ENCODE measurements around the gene FMO4.
"Not testable (repeated sequence)": the region's sequence is repeated elsewhere in the genome, so short reads cannot be mapped to it uniquely, and the experiment has no call there.

Gene FMO4

DNA sequence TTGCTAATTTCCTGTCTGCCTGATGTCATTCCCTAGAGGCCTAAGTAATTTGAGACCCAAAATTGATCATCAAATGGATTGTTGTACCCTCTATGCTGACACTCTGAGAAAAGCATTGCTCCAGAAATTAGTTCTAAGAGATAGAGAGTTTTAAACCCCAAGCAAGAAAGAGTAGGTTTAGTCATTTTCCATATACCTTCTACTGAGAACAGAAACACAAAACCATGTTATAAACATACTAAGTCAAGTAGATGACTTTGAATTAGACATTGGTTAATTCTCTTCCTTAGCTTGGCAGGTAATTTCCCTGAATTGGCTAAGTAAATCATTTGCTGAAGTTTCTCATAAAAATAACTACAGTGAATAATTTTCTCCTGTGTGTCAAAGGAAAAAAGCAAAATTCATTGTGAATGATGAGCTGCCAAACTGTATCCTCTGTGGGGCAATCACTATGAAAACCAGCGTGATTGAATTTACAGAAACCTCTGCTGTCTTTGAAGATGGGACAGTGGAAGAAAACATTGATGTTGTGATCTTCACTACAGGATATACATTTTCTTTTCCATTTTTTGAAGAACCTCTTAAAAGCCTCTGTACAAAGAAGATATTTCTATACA lies 20.1 kb downstream of the FMO4 start:
- no peak for DNase-seq

DNA sequence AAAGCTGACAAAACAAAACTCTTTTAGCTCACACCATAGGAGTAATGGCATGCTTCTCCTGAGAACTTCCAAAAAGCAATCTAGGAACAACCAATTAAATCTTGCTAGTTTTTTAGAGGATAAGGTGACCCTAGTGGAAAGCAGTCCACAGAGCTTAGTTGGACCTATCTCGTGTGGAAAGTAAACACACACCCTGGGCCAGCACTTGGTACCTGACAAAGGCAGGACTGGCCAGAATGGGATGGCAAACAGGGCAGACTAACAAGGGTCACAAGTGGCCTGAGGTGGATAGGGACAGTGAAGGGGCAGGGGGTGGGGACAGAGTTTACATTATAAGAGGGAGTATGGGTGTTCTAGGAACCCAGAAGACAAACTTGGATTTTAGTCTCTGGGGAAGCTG lies 22.0 kb downstream of the FMO4 start:
- DNase-seq: no peak

GRCh38 chr1:171339345-171339744 lies 25.4 kb downstream of the FMO4 start:
- not testable (repeated sequence) for DNase-seq

GRCh38 chr1:171343727-171344472 lies 29.9 kb downstream of the FMO4 start:
- DNase-seq: no peak

DNA sequence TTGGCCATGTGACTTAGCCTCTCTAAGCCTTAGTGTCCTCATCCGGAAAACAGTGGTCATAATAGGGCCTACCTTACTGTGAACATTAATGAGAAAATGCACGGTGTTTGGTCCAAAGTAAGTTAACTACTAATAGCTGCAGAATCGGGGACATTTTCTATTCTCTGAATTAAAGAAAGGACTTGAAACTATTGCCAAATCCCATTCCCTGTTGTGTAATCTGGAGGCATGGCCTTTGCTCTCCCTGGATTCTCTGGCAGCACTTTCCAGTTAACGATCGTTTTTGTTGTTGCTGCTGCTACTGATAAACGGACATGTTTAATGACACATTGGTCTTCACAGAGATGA lies 30.5 kb downstream of the FMO4 start:
- DNase-seq: no peak

DNA sequence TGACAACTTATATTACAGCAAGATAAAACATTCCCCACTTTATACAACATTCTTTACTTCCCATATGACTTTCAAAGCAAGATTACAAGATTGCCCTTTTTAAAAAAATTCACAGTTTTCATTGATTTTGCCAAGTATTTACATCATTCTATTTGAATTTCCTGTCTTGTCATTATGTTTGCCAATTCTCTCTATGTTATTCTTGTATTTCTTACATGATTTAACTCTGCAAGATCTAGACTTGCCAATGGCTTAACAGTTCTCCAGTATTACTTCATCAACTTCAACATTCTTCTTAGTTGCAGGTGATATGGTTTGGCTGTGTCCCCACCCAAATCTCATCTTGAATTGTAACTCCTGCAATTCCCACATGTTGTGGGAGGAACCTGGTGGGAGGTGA lies 31.6 kb downstream of the FMO4 start:
- no peak for DNase-seq

GRCh38 chr1:171346881-171347280 lies 32.9 kb downstream of the FMO4 start:
- no peak for DNase-seq

- DNase-seq: no peak
These were observed 36.6 kb downstream of the FMO4 start for GRCh38 chr1:171350594-171350993.

DNA sequence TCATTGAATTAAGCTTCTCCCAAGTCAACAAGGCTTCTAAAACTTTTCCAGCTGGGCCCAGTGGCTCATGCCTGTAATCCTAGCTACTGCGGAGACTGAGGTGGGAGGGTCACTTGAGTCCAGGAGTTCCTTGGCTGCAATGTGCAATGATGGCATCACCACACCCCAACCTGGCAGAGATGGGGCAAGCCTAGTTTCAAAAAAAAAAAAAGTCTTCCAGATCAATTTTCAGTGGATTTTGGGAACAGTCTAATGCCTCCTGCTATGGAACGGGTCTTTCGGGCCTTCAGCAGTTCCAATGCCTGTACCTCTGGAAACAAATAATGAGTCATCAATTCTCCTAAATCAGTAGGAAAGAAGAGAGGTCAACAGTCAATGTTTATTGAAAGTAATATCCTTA lies 38.0 kb downstream of the FMO4 start:
- DNase-seq: no peak

DNA sequence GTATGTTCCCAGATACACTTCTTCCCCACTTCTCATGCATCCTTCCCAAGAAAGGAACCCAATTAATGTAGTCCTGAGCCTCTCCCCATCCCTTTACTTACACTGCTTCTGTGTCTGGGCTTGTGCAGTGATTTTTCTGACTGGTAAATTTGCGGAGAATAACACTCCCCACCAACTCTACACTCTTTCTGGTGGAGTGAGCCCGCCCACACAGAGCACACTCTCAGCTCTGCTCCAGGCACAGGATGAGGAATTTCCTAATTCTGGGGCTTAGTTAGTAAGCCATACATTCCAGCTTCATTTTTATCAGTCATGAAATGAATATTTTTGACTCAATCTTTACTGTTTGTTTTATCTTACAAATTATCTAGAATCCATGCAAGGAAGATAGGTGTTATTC lies 38.6 kb downstream of the FMO4 start:
- DNase-seq: no peak

- DNase-seq: no peak
These were observed 41.7 kb downstream of the FMO4 start for GRCh38 chr1:171355727-171356126.

- DNase-seq: no peak
These were observed 43.2 kb downstream of the FMO4 start for GRCh38 chr1:171357179-171357578.

DNA sequence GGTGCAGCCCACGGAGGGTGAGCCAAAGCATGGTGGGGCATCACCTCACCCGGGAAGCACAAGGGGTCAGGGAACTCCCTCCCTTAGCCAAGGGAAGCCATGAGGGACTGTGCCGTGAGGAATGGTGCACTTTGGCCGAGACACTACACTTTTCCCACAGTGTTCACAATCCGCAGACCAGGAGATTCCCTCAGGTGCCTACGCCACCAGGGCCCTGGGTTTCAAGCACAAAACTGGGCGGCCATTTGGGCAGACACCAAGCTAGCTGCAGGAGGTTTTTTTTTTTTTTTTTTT lies 45.3 kb downstream of the FMO4 start:
- not testable (repeated sequence) for DNase-seq

DNA sequence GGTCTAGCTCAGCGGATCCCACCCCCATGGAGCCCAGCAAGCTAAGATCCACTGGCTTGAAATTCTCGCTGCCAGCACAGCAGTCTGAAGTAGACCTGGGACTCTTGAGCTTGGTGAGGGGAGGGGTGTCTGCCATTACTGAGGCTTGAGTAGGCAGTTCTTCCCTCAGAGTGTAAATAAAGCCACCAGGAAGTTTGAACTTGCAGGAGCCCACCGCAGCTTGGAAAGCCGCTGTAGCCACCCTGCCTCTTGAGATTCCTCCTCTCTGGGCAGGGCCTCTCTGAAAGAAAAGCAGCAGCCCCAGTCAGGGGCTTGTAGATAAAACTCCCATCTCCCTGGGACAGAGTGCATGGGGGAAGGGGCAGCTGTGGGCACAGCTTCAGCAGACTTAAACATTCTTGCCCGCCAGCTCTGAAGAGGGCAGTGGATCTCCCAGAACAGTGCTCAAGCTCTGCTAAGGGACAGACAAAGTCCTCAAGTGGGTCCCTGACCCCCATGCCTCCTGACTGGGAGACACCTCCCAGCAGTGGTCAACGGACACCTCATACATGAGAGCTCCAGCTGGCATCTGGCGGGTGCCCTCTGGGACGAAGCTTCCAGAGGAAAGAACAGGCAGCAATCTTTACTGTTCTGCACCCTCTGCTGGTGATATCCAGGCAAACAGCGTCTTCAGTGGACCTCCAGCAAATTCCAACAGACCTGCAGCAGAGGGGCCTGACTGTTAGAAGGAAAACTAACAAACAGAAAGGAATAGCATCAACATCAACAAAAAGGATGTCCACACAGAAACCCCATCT lies 45.9 kb downstream of the FMO4 start:
- not testable (repeated sequence) for DNase-seq

DNA sequence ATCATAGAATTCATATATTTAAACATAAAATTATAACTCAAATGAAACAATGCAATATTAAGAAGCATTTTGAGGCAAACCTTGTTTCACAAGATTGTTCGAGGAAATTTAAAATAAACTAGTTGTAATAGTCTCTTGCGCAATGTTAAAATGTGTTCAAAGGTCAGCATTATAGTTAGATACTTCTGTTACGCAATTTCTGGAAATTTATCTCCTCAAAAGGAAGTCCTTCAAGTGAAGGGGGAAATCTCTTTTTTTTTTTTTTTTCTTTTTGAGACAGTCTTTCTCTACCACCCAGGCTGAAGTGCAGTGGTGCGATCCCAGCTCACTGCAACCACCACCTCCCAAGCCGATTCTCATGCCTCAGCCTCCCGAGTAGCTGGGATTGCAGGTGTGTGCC lies 52.1 kb downstream of the FMO4 start:
- no peak for DNase-seq

DNA sequence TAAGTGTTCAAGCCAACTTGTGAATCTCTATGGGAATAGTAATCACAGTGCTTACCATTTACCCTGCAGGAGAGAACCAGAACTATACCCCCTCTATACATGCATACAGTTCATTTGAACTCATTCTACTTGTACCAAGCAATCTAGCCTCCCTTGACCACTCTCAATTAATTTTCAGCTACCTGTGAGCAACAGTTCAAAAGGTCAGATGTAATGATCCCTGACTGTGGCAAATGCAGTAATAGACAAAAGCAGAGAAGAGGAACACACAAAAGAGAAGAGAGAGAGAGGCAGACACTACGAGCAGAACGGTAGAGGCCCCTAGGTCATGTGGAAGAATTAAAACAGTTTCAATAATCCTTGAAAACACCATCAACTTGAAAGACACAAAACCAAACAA lies 52.8 kb downstream of the FMO4 start:
- DNase-seq: no peak

- no peak for DNase-seq
These were observed 53.5 kb downstream of the FMO4 start for GRCh38 chr1:171367436-171367835.

DNA sequence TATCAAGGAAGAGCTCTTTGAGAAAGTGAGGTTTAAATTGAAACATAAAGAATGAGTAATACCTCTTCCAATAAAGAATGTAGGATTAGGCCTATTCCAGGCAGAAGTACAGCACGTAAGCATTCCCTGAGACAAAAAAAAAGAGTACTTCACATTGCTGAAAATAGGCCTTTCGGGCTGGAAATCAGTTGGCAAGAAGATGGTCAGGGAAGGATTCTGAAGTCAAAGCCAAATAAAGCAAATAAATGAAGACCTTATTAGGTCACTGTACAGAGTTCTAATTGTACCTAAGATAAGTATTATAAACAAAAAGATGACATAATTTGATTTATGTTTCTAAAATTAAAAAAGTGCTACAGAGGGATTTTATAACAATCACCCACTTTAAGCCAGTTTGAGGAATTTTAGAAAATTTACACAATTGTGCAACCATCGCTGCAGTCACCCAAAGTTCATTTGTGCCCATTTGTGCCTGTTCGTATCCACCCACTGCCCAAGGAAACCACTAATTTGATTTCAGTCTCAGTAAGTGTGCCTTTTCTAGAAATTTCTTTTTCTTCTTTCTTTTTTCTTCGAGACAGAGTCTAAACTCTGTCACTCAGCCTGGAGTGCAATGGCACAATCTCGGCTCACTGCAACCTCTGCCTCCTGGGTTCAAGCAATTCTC lies 58.6 kb downstream of the FMO4 start:
- DNase-seq: no peak

- not testable (repeated sequence) for DNase-seq
These were observed 59.6 kb downstream of the FMO4 start for GRCh38 chr1:171373357-171374122.

GRCh38 chr1:171379846-171380245 lies 65.9 kb downstream of the FMO4 start:
- DNase-seq: no peak

GRCh38 chr1:171381866-171382210 lies 67.9 kb downstream of the FMO4 start:
- no peak for DNase-seq

DNA sequence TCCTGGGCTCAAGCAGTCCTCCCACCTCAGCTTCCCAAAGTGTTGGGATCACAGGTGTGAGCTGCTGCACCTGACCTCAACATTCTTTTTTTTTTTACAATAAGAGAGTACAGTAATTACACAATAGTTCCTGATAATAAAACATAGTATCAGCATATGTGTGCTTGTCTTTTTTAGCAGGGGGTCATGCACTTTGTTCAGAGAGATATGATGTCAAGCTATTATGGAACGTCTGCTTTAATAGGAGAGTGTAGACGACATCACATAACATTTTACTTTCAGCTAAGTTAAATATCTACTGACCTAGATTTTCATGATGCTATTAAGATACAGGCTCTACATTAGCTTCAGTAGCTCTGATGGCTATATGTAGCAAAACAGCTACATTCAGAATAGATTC lies 70.5 kb downstream of the FMO4 start:
- no peak for DNase-seq

- no peak for DNase-seq
These were observed 75.2 kb downstream of the FMO4 start for GRCh38 chr1:171389171-171389570.

Measured in activated CD4-positive, alpha-beta T cell treated with anti-CD3 and anti-CD28 coated beads for 4 hours (primary cell).